Keratinocyte (primary cell): ENCODE measurements around the gene SLC44A1. TPM values are rescaled to one million over a fixed set of nuclear protein-coding genes. Genes with fewer than 3 reads are reported as not detected.

Experiments
- DNase-seq: peaks from one replicate; pipeline ENCODE4 v3.0.0-alpha.2; 2011; ENCODE audit warnings: low read depth, missing footprints, low spot score
- FAIRE-seq: peaks from 2 replicates; lab custom pipeline; 2011; peaks lifted over from hg19 to GRCh38; lab: Jason Lieb, UNC
- H2AFZ ChIP-seq: 2 replicates; pipeline ENCODE4 v1.6.0; 2012; ENCODE audit warnings: low read length, control low read depth, inconsistent platforms; ENCODE audit not compliant: control insufficient read depth
- H3K27ac ChIP-seq: 2 replicates; pipeline ENCODE4 v1.5.1; 2011; ENCODE audit warnings: low read length; ENCODE audit not compliant: control insufficient read depth, insufficient read depth
- H3K27me3 ChIP-seq: 3 replicates; pipeline ENCODE4 v1.6.0; 2011; ENCODE audit warnings: low read length; ENCODE audit not compliant: control insufficient read depth, insufficient read depth; ENCODE audit errors: extremely low read depth
- H3K36me3 ChIP-seq, 2 experiments: 2 replicates in 1 of 2; 3 replicates in 1 of 2; pipeline ENCODE4 v1.5.1; 2011; ENCODE audit warnings: low read length in 2 of 2, mild to moderate bottlenecking in 1 of 2; ENCODE audit not compliant: control insufficient read depth in 2 of 2, insufficient read depth in 2 of 2; ENCODE audit errors: extremely low read depth in 1 of 2
- H3K4me1 ChIP-seq: 3 replicates; pipeline ENCODE4 v1.5.1; 2011; ENCODE audit warnings: low read length; ENCODE audit not compliant: control insufficient read depth, insufficient read depth; ENCODE audit errors: extremely low read depth
- H3K4me2 ChIP-seq: 3 replicates; pipeline ENCODE4 v1.6.0; 2011; ENCODE audit warnings: low read depth, low read length; ENCODE audit not compliant: control insufficient read depth, insufficient read depth; ENCODE audit errors: extremely low read depth
- H3K4me3 ChIP-seq, 3 experiments: fragments of 200-600 bp in 1 of 3; sonication (generic) in 1 of 3; 2 replicates in 2 of 3; 3 replicates in 1 of 3; pipeline ENCODE4 v1.5.1; 2011 to 2016; ENCODE audit warnings: low read length in 3 of 3, mild to moderate bottlenecking in 3 of 3, control low read depth in 2 of 3, inconsistent platforms in 1 of 3, low read depth in 1 of 3, mixed read lengths in 1 of 3, mixed run types in 1 of 3, moderate library complexity in 1 of 3; ENCODE audit not compliant: control insufficient read depth in 2 of 3, insufficient read depth in 2 of 3; ENCODE audit errors: extremely low read depth in 1 of 3
- H3K79me2 ChIP-seq: 2 replicates; pipeline ENCODE4 v1.6.0; 2012; ENCODE audit warnings: low read length; ENCODE audit not compliant: control insufficient read depth, insufficient read depth
- H3K9ac ChIP-seq: 3 replicates; pipeline ENCODE4 v1.6.0; 2011; ENCODE audit warnings: low read length; ENCODE audit not compliant: control insufficient read depth, insufficient read depth; ENCODE audit errors: extremely low read depth
- H3K9me1 ChIP-seq: 3 replicates; pipeline ENCODE4 v1.6.0; 2011; ENCODE audit warnings: low read length; ENCODE audit not compliant: control insufficient read depth, insufficient read depth; ENCODE audit errors: extremely low read depth
- H3K9me3 ChIP-seq: 2 replicates; pipeline ENCODE4 v1.5.1; 2012; ENCODE audit warnings: low read depth, low read length; ENCODE audit not compliant: control insufficient read depth
- H4K20me1 ChIP-seq: 3 replicates; pipeline ENCODE4 v1.6.0; 2011; ENCODE audit warnings: low read length; ENCODE audit not compliant: control insufficient read depth, insufficient read depth; ENCODE audit errors: extremely low read depth
- CTCF ChIP-seq, 3 experiments: IDR thresholded peaks in 1 of 3; conservative IDR thresholded peaks in 1 of 3; optimal IDR thresholded peaks in 1 of 3; 2 replicates in 2 of 3; 3 replicates in 1 of 3; pipeline versions ENCODE3 to v1.5.1; 2011; ENCODE audit warnings: low read length in 3 of 3, mild to moderate bottlenecking in 3 of 3, moderate library complexity in 2 of 3, control low read depth in 1 of 3, inconsistent platforms in 1 of 3; ENCODE audit not compliant: insufficient read depth in 2 of 3; ENCODE audit errors: extremely low read depth in 1 of 3
- EZH2 ChIP-seq: IDR thresholded peaks from one replicate; pipeline ENCODE4 v1.6.1; 2012; ENCODE audit warnings: inconsistent platforms, mild to moderate bottlenecking, low read length, moderate library complexity
- dilution Hi-C: fragments of 300-500 bp; cut with MboI; formaldehyde crosslinking; loops from one replicate; pipeline ENCODE4 v1.7.0; 2020; ENCODE audit warnings: low sequenced_read_pairs; ENCODE audit not compliant: extremely low pct_ligation_motif_present
- polyA plus RNA-seq, 5 experiments: library from polyadenylated mRNA; depleted of rRNA in 3 of 5; stranded (reverse) in 3 of 5; stranded (forward) in 1 of 5; unstranded in 1 of 5; fragments of >200 nt; gene quantifications; 1 replicate in 1 of 5; 2 replicates in 3 of 5; 3 replicates in 1 of 5; pipeline versions ENCODE4 v1.2.1 to v1.2.3, GENCODE V29; 2011 to 2012; ENCODE audit warnings: missing spikeins in 2 of 5, low read depth in 1 of 5, low replicate concordance in 1 of 5

The SLC44A1 gene
- polyA plus RNA-seq, 1 donor (not counting 4 experiments of a cell fraction or from before 2014, with no cell fraction given): 22.9 TPM

GRCh38 chr9:105443121-105443520 lies 198.7 kb downstream of the SLC44A1 start:
- no peaks in the 10 kb centered on the region for H3K79me2 ChIP-seq
- no peak overlapping the region for H3K27ac ChIP-seq
- dilution Hi-C loops: no loop called here
- peaks cover 3% of the 10 kb centered on the region for H3K4me1 ChIP-seq
- no peak overlapping the region for H3K4me2 ChIP-seq
- H3K36me3 ChIP-seq: no peaks in the 10 kb centered on the region
- FAIRE-seq: no peak
- no peaks in the 10 kb centered on the region for H4K20me1 ChIP-seq
- no peaks in the 10 kb centered on the region for H3K9me1 ChIP-seq
- no peak overlapping the region for H3K4me3 ChIP-seq
- TF ChIP-seq EZH2 (no peak), CTCF (optimal IDR thresholded peaks at IDR 0.05 in 1 of 3, IDR thresholded peaks at IDR 0.05 in 1 of 3, conservative IDR thresholded peaks at IDR 0.05 in 1 of 3; ENCODE audit: extremely low read depth in 1 of 3, insufficient read depth in 2 of 3, low read length in 3 of 3) (no peak)
- H2AFZ ChIP-seq: no peak overlapping the region
- H3K9me3 ChIP-seq: no peaks in the 10 kb centered on the region
- no peak overlapping the region for H3K9ac ChIP-seq
- no peak for DNase-seq
- H3K27me3 ChIP-seq: no peaks in the 10 kb centered on the region

GRCh38 chr9:105444130-105444529 lies 199.7 kb downstream of the SLC44A1 start:
- Histone ChIP-seq H3K9me1 (no peaks in the 10 kb centered on the region), H3K4me1 (peaks cover 7% of the 10 kb centered on the region), H3K79me2 (peaks cover 9% of the 10 kb centered on the region), H3K4me2 (peak overlapping the region; percentile 11), H3K9ac (no peak overlapping the region), H3K9me3 (no peaks in the 10 kb centered on the region), H3K4me3 (no peak overlapping the region), H4K20me1 (no peaks in the 10 kb centered on the region), H3K27me3 (no peaks in the 10 kb centered on the region), H3K27ac (no peak overlapping the region), H2AFZ (peak overlapping the region; percentile 17), H3K36me3 (no peaks in the 10 kb centered on the region)
- dilution Hi-C loops: no loop called here
- no peak for FAIRE-seq
- no peak for DNase-seq
- TF ChIP-seq CTCF (optimal IDR thresholded peaks at IDR 0.05 in 1 of 3, IDR thresholded peaks at IDR 0.05 in 1 of 3, conservative IDR thresholded peaks at IDR 0.05 in 1 of 3; ENCODE audit: extremely low read depth in 1 of 3, insufficient read depth in 2 of 3, low read length in 3 of 3) (no peak), EZH2 (no peak)
